Measurements from ENCODE around the gene KRT17.
"Not testable (repeated sequence)": the region's sequence is repeated elsewhere in the genome, so short reads cannot be mapped to it uniquely, and the experiment has no call there.

DNA sequence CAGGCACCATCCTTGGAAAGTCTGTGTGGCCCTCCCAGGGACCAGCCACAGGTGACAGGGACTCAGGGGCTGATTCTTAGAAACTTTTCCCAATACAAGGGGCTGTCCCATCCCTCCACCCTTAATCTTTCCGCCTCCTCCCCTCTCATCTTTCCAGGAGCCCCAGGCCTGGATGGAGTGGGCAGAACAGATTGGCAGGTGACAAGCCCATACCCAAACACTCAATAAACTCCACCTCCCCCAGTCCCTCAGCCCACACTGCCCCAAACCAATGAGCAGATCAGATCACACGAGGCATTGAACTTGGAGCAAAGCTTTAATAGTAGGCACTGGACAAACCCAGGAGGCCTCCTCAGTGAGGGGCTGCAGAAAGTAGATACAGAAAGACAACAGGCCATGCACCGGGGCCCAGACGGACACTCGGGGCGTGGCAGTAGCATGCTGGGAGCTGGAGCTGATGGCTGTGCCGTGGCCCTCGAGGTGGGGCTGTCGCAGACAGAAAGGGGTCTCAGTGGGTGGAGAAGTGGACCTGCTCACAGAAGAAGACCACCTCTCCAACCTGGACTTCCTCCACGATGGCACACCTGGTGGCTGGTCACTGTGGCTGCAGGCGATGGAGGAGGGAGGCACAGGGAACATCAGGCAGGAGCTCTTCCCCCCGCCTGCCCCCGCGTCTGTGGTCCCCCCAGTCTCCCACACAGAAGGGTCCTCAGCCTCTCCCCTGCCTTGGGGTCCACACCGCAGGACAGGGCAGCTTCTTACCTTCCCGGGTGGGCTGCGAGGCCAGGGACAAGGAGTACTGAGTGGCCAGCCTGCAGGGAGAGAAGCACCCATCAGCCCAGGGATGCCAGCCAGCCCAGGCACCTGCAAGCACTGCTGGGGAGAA, 1.9 kb upstream of the KRT17 start:
- TF ChIP-seq, protein P1, sequence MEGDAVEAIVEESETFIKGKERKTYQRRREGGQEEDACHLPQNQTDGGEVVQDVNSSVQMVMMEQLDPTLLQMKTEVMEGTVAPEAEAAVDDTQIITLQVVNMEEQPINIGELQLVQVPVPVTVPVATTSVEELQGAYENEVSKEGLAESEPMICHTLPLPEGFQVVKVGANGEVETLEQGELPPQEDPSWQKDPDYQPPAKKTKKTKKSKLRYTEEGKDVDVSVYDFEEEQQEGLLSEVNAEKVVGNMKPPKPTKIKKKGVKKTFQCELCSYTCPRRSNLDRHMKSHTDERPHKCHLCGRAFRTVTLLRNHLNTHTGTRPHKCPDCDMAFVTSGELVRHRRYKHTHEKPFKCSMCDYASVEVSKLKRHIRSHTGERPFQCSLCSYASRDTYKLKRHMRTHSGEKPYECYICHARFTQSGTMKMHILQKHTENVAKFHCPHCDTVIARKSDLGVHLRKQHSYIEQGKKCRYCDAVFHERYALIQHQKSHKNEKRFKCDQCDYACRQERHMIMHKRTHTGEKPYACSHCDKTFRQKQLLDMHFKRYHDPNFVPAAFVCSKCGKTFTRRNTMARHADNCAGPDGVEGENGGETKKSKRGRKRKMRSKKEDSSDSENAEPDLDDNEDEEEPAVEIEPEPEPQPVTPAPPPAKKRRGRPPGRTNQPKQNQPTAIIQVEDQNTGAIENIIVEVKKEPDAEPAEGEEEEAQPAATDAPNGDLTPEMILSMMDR (conservative IDR thresholded peaks at IDR 0.05; ENCODE audit: low read depth, low read length): not testable (repeated sequence)
- not testable (repeated sequence) for TF ChIP-seq RFX5 (IDR thresholded peaks at IDR 0.05; ENCODE audit: low read depth, low read length); MXI1 (IDR thresholded peaks at IDR 0.05; ENCODE audit: borderline replicate concordance, low read depth, low read length); RAD21 (IDR thresholded peaks at IDR 0.05; ENCODE audit: low read length); CHD1 (IDR thresholded peaks at IDR 0.05; ENCODE audit: low read depth, low read length); POLR2A (IDR thresholded peaks at IDR 0.05; ENCODE audit: low read depth, low read length)

Data from IMR-90 (cell line).